Measurements from ENCODE around the gene SLFN5.

DNA sequence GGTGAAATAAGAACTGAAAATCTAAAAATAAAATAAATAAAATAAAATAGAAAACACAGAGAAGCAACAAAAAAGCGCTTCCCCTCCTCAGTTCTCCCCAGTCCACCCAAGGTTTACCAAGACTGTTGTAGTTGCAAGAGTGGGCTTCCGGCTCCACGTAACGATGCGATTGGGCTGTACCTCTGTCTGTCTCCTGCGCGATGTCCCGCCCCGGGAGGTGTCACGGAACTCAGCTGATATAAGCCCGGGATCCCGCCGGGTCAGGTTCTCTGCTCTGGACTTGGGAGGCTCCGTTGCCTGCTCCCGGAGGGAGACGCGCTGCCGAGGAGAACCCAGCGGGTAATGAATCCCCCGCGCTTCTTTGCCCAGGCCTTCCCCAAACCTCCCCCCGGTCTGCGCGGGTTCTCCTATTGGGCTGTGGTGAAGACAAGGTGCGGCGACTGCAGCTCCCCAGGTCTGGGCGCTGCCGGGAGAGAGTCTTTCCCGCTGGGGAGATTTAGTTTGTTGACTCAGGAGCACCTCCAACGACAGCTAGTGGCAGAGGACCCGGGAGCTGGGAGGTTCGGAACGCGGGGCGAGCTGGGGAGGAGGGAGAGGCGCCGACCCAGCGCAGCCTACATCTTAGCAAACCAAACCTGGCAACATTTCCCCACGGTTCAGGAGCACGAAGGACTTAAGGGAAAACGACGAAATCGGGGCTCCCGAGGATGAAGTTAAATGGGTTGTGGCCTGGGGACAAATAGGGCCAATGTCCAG, at the start of gene SLFN5:
- TF ChIP-seq CTCF (IDR thresholded peaks at IDR 0.05; ENCODE audit: borderline replicate concordance, extremely low read depth, low read length, poor library complexity, severe bottlenecking) (no peak), EZH2 (IDR thresholded peaks at IDR 0.05; ENCODE audit: borderline replicate concordance, low read depth, low read length, severe bottlenecking) (peak; percentile 64)

Data from DND-41 (cell line).